ENCODE data around the gene CACNB3. TPM values are rescaled to one million over a fixed set of nuclear protein-coding genes. Genes with fewer than 3 reads are reported as not detected.

Gene CACNB3
- total RNA-seq, 1 experiment from 2014 or later = 19.8 TPM

DNA sequence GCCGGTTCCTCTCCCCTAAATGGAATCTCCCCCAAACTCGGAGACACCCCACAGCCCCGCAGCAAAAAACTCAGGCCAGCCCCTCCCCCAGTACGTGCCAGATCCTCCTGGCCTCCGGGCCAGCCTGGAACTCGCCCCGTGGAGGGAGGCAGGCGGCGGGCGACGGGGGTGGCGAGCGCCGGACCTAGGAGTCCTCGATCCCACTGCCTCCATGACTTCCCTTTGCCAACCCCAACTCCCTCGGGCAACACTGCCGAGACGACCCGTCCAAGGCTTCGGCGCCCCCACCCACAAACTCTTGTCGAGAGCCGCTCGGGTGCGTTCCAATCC lies 29.8 kb upstream of the CACNB3 start:
- peak; percentile 19 for DNase-seq (ENCODE audit: low spot score)

DNA sequence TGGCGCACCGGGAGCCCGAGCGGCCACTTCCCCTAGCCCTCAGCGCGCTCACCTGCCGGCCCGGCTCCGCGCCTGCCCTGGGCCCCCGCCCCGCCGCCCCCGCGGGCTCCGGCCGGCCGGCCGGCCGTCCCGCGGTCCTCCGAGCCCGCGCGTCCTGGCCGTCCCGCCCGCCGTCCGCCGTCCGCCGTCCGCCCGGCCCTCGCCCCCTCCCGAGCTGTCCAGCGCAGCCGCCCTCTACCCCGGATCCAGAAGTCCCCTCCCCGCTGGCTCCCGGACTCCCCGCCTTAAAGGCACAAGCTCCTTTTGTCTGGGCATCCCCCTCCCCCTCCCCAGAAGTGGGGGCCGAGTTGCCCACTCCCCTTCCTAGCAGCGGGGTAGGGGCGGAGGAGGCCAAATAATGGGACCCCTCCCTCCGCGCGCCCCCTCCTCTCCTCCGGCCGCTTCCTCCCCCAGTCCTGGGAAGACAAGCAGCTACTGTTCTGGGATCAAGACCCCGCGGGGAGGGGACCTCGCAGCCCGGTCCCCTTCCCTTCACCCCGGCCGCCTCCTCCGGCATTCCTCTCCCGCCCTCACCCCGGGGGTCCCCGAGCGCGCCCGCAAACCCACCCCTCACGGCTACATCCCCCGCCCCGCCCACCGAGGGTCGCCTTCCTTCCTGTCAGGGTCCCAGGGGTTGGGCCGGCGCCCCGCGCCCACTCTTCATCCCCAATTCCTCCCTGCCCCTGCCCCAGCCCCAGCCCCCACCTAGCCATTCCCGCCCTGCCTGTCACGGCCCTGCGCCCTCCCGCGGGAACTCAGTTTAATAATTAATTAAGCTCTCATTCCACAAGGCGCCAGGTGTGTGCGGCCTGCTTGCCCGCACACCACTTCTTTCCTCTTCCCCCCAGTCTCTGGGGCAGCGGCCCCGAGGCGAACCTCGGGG lies 29.2 kb upstream of the CACNB3 start, which contains the start of gene ADCY6:
ADCY6 (minus strand) TSS at position 236 of the 922 bp plus-strand sequence. CDS start 5,655 bp downstream, outside the sequence.
- DNase-seq (ENCODE audit: low spot score) = peak; percentile 68

DNA sequence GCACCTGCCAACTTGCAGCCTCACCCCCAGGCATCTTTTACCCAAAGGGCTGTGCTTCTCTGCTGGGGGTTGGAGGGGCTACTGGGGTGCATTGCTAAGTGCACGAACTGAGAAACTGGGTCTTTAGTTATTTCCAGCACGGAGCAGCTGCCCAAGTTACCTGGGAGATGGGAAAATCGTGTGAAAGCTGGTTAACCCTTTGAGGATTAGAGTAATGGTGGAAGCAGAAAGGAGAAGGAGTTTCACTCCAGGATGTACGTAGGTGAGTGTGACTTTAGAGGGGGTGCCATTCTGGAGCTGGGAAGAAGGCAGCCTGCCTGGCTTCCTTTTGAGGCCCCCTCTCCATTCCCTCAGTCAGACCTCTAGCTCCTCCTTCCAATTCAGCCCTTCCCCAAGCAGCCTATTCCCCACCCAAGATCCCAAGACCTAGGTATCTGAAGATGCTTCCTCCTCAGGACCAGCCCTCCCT lies 28.4 kb upstream of the CACNB3 start:
- no peak for DNase-seq (ENCODE audit: low spot score)

DNA sequence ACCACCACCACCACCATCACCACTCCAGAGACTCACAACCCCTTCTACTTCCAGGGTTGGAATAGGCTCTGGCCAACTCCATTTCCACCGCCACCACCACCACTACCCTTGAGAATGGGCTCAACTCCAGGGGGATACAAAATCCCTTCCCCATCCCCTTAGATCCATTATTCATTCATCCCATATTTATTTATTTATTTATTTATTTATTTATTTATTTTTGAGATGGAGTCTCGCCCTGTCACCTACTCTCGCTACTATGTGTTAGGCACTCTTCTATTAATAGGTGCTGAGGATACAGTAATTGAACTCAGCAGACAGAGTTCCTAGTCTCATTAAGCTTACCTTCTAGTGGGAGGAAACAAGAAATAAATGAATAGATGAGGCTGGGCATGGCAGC lies 24.6 kb upstream of the CACNB3 start:
- DNase-seq (ENCODE audit: low spot score) = no peak

DNA sequence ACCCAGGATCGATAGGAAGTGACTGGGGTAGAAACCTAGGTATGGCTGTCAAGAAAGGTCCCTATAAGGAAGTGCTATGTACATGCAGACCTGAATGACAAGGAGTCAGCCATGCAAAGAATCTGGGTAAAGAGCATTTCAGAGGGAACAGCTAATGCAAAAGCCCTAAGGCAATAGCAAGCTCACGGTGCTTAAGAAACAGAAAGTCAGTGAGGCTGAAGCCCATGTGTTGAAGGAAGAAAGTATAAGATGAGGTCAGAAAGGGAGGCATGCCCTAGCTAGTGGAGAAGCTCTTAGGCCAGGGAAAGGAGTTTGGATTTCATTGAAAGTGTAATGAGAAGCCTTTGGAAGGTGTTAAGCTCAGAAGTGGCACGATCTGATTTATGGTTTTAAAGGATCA lies 23.4 kb upstream of the CACNB3 start:
- DNase-seq (ENCODE audit: low spot score) = no peak

DNA sequence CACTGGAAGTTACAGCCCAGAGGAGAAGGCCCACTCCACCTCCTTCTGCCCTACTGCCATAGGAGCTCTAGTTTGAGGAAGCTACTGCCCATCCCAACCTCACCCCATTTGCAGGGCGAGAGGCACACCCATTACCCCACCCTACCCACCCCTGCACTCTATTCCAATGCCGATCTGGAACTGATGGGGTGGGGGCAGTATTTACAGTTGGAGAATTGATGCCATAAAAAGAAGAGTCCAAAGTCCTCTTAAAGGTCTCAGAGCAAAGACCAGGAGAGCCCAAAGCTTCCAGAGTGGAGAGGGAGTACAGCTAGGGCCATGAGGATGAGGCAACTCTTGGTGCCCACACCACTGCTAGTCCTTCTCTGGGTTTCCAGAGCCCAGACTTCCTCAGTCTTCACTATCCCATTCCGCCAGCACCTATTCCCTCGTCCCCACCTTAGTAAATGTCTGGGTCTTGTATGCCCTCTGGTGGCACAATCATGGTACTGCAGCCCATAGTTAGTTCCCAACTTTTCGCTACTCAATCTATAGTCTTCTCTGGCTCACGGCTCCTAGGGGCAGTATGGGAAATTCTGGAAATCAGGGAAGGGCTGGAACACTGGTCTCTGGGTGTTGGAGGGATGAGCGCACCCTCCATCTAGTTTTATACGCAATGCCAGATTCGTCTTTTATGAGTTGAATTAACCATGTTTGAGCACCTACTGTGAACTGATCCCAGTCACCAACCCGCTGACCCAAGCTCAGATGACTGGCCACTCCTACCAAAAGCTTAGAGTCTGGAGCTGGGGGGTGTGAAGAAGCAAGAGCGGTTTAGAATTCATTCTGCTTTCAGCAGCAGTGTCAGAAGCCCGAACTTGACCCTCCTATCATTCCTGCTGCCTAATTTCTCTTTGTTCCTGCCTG lies 22.5 kb upstream of the CACNB3 start:
- DNase-seq (ENCODE audit: low spot score) = peak; percentile 95

DNA sequence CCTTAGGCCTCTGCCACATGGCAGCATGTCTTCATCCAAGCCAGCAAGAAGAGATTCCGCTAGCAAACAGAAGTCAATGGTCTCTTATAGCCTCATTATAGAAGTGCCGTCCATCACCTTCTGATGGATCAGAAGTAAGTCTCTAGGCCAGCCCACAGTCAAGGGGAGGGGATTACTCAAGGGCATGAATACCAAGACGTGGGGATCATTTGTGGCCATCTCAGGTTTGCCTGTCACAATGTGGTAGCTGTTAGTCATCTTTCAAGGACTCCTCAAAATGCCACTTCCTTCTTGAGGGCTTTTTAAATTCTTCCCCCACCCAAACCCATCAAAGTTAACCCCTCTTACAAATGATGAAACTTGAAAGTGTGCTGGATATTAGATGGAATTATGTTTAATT lies 21.3 kb upstream of the CACNB3 start:
- no peak for DNase-seq (ENCODE audit: low spot score)

DNA sequence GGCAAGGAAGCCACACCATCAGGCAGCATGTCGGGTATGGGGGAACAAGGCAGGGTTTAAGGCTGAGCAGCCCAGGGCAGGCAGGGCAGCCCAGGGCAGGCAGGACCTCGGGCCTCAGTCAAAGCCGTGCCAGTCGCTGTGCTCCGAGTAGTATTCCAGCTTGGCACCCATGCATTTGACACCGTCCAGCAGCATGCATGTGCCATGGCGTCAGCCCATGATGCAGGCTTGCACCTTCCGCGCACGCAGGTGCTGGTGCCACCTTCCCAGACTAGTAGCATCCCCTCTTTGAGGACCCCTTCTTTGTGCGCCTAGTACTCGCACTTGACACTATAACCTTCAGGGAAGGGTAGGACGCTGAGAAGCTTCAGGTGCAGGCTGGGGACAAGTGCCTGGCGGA lies 17.8 kb upstream of the CACNB3 start:
- no peak for DNase-seq (ENCODE audit: low spot score)

DNA sequence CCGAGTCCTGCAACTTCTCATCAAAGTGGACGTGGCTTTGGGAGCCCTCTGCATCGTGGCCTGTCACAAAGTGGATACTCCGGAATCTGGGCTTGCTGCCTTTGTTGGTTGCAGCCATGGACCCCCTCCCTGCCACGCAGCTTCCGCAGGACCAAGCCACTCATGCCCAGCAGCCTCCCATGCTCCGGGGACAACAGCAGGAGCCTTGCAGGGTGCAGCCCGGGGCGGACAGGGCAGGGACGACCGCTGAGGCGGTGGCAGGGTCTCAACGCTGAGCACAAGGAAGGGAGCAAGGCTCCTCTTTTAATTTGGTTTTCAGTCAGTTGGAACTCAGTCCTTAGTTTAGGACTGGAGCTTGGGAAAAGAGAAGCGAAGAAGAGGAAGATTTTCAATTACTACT lies 17.3 kb upstream of the CACNB3 start:
- no peak for DNase-seq (ENCODE audit: low spot score)

DNA sequence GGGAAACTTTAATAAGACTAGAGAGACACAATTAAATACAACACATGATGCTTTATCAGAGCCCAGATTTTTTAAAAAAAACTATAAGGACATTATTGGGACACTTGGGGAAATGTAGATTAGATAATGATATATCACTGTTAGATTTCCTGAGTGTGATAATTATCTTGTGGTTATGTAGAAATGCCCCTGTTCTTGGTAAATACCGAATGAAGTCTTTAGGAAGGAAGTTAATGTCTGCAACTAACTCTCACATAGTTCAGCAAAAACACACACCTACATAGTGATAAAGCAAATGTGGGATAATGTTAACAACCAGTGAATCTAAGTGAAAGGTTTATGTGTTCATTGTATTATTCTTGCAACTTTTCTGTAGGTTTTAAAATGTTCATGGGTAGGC lies 14.6 kb upstream of the CACNB3 start:
- DNase-seq (ENCODE audit: low spot score) = no peak

DNA sequence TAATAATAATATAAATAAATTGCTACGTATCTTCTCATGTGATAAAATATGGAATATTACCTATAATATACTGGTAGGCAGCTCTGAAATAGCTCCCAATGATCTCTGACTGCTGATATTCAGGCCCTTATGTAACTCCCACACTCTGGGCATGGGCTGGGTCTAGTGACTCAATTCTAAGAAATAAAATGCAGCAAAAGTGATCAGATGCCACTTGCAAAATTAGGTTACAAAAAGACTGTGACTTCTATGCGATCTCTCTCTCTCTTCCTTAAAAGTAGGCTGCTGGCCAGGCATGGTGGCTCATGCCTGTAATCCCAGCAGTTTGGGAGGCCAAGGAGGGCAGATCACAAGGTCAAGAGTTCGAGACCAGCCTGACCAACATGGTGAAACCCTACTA lies 10.3 kb upstream of the CACNB3 start:
- no peak for DNase-seq (ENCODE audit: low spot score)

DNA sequence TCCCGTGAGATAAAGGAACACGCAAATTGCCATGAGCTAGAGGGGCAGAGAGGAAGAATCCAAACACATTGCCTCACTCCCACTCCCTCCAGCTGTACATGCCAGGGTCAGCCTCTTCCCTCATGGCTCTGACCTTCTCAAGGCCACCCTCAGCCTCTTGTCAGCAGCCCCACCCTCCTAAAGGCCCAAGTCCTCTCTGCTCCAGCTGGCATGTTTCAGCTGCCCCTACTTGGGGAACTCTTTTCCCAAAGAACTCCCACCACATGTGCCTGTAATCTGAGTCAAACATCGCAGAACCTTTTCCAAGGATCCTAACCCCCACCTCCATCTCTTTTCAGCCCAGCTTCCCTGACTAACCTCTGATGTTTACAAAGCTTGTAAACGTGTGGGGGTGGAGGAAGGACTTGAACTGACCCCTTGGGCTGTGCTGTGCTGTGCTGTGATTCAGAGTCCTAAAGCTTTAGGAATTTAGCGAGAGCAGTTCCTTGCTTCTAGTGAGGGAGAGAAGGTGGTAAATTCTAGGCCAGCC lies 7.3 kb upstream of the CACNB3 start:
- no peak for DNase-seq (ENCODE audit: low spot score)

DNA sequence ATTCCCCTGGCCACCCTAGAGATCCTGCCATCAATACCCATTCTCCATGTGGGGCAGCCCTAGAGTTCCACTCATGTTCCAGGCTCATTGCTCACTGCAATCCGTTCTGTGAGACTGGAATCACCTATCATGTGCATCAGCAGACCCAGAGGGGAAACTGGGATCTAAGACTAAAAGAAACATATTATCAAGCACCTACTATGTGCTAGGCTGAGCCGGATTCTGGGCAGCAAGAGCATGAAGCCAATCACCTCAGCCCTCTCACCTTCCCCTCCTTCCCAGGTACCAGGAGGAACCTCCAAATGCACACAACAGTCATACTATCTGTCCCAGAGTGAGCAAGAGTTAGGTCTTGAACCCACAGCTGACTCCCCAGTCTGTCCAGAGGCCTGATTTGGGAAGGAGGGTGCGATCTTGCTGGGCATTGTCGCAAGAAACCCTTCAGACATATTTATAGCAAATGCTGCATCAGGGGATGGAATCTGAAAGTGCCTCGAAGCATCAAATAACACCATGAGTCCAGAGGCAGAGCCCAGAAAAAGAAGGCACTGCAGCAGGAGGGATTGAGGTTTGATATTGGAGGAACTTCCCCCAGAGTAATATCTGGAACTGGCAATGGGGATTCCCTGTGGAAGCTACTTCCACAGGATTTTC lies 6.7 kb upstream of the CACNB3 start:
- DNase-seq (ENCODE audit: low spot score) = no peak

DNA sequence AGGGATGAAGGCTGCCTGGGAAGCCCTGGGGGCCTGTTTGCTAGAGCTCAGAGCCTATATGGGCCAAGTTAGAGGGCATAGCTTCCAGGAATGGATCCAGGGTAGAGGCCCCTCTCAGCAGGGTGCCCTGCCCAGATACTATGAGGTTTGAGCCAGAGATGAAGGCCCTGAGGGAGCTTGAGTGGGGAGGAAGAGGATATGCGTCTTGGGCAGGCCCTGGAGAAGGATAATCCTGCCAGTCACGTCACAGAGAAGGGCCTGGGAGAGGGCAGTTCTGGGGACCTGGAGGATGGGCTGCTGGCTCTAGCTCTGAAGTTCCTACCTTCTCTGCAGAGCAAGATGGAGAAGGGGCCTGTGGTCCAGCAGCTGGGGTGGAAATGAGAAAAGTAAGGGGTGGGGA lies 5.9 kb upstream of the CACNB3 start:
- no peak for DNase-seq (ENCODE audit: low spot score)

DNA sequence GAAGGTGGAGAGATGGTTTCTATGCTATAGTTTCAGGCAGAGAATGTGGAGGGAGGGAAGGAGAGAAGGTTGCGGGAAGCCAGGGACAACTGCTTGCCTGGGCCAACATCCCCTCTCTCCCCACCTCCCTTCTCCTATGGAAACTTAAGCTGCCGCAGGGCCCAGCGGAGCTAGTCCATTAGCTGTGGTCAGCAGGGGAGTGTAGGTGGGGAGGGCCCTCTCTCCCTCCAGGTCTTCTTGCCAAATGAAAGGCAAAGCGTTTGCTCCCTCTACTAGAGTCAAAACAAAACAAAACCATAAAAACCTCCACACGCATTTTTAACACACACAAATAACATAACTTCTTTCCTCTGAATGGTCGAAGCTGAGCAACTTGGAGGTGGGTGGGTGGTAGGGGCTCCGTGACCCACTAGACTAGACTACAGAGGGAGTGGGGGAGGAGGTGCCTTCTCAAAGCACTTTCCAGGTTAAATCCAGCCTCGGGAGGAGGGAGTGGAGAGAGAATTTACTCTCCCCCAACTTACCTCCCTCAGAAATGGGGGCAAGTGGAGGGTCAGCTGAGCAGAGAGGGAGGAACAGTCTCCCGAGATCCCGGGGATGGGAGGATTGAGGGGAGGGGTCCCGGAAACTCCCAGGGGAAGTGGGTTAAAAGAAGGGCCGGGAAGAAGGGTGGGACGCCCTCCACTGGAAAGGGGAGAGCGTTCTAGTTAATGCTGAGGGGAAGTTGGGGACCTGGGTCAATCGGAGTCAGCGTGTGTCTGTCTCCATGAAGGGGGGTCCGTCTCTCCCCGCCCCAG lies 4.6 kb upstream of the CACNB3 start:
- no peak for DNase-seq (ENCODE audit: low spot score)

DNA sequence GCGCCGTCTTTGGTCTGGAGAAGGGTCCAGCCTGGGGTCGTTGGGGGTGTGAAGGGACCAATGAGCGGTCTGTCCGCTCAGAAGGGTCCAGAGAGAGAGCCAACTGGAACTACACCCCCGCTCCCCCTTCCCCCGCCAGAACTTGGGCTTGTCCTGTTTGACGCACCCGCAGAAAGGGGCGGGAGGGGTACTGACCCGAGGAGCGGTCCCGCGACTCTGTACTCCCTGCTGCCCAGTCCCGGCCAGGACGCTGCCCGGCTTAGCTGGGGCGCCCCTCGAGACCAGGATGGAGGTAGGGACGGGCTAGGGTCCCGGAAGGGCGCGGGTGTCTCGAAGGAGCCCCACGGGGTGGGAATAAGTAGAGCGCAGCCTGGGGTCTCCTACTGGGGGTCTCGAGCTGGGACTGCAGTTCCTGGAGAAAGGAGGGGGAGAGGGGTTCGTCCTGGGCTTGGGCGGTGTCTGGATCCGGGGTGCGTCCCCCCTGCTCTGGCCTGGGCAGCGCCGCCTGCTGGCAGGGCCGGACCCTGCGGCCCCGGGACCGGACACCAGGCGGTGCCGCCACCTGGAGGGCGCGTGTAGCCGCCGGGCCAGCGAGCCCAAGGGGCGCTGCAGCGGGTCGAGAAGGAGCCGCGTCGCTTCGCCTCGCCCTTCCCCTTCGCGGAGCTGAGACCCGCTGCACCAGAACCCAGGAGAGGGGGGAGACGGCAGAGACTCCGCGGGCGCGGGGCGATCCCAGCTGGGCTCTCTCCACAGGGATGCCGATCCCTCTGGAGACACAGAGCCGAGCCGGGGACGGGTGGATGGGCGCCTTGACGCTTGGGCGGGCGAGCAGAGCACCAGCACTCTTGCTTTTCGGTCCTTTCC lies 3.8 kb upstream of the CACNB3 start:
- DNase-seq (ENCODE audit: low spot score) = peak; percentile 85

DNA sequence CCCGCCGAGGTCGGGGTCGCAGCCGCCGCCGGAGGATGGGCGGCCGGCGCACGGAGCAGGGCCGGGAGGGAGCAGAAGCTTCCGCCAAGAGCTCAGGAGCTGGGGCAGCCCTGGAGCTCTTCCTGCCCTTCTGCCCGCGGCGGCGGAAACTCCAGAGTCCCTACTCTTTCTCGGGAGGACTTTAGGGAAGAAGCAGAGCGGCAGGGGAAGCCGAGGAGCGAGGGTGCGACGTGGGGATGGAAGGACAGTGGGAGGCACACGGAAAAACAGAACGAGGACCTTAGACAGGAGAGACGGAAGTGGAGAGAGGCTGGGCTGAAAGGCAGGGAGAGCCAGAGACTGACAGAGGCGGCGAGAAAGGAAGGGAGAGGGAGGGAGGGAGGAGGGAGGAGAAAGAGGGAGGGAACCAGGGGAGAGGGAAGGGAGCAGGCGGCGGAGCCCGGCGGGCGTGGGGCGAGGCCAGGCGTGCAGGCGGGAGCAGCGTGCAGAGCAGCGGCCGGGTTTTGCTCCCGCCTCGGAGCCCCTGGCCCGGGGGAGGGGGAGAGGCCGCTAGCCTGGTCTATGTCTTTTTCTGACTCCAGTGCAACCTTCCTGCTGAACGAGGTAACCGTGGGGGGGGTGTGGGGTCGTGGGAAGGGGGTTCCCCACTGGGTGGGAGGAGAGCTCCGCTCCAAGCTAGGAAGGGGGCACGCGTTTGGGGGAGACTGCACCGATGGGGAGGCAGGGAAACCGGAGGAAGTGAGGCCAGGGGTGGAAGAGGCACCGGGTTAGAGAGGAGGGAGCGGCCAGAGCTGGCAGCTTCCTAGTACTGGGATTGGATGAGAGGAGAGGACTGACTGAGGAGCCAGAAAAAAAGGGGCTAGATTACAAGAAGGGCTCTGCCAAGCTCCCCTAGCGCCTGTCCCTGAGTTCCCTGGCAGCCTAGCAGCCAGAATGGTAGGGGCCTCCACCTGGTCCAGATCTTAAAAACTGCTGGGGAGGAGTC lies 2.9 kb upstream of the CACNB3 start:
- DNase-seq (ENCODE audit: low spot score) = peak; percentile 84

DNA sequence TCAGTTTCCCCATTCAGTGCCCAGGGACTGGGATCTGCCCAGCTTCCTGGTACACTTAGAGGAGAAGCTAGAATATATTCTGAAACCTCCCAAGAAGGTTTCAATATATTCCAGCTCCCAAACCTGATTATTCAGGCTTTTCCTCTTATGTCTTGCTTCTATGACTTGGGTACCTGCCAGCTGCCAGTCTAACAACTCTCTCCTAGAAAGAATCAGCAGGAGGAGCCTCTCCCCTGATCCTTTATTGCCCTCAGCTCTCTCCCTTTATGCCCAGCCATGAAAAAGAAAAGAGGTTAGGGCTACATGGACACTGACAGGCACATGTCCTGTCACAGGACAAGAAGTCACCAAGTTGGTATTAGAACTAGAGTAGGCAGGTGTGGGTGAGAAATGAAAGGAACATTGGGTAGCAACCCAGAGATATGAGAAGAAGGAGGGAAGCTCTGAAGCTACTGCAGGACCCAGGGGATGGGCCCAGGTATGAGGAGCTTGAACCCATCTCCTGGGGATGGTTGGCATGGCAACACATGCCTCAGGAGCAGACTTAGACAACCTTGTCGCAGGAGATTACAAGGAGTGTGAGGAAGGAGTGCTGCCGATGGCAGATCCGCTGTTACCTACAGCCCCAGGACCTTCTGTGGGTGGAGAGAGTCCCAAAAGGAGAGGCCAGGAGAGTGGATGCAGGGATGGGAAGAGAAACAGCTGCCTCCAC lies 2.0 kb upstream of the CACNB3 start:
- peak; percentile 43 for DNase-seq (ENCODE audit: low spot score)
